Nucleus accumbens (tissue), 56 donors: ENCODE results near the gene MFAP3.
A peak's percentile ranks its signal among the peaks of the same experiment; 100 is the strongest.
"Not testable (repeated sequence)": the region's sequence is repeated elsewhere in the genome, so short reads cannot be mapped to it uniquely, and the experiment has no call there.

ENCODE experiments used
- DNase-seq, 56 donors: peaks; one replicate each; lab custom pipeline; 2025; lab: John Stamatoyannopoulos, UW

MFAP3 gene

GRCh38 chr5:154049636-154050035, 10.9 kb downstream of the MFAP3 start:
- peak in 11 of 56 donors; percentile 1 to 43 (median 4) for DNase-seq

- no peak for DNase-seq
These were observed 14.7 kb downstream of the MFAP3 start for GRCh38 chr5:154053468-154053867.

- DNase-seq = no peak
These were observed 16.4 kb downstream of the MFAP3 start for GRCh38 chr5:154055201-154055600.

GRCh38 chr5:154058055-154059038, 19.6 kb downstream of the MFAP3 start:
- DNase-seq = no peak

GRCh38 chr5:154059039-154059430, 20.3 kb downstream of the MFAP3 start:
- no peak for DNase-seq

GRCh38 chr5:154059583-154059982, 20.8 kb downstream of the MFAP3 start:
- no peak for DNase-seq

- no peak for DNase-seq
These were observed 21.8 kb downstream of the MFAP3 start for GRCh38 chr5:154060606-154061005.

- DNase-seq = no peak
These were observed 24.6 kb downstream of the MFAP3 start for GRCh38 chr5:154063372-154063771.

- DNase-seq = no peak
These were observed 27.2 kb downstream of the MFAP3 start for GRCh38 chr5:154065971-154066370.

- DNase-seq = not testable (repeated sequence)
These were observed 31.1 kb downstream of the MFAP3 start for GRCh38 chr5:154069854-154070253.

GRCh38 chr5:154071799-154072413, 33.1 kb downstream of the MFAP3 start:
- no peak for DNase-seq

- peak in 54 of 56 donors; percentile 4 to 90 (median 62) for DNase-seq
These were observed 33.8 kb downstream of the MFAP3 start for GRCh38 chr5:154072414-154073171.

- no peak for DNase-seq
These were observed 37.6 kb downstream of the MFAP3 start for GRCh38 chr5:154076240-154076922.

GRCh38 chr5:154077696-154078095, 38.9 kb downstream of the MFAP3 start:
- no peak for DNase-seq

GRCh38 chr5:154078272-154078671, 39.5 kb downstream of the MFAP3 start:
- DNase-seq = no peak

GRCh38 chr5:154081246-154081645, 42.5 kb downstream of the MFAP3 start:
- no peak for DNase-seq

- DNase-seq = no peak
These were observed 45.4 kb downstream of the MFAP3 start for GRCh38 chr5:154084062-154084639.

GRCh38 chr5:154086146-154086545, 47.4 kb downstream of the MFAP3 start:
- no peak for DNase-seq

- DNase-seq = no peak
These were observed 47.9 kb downstream of the MFAP3 start for GRCh38 chr5:154086641-154087040.

- DNase-seq = peak in 29 of 56 donors; percentile 2 to 69 (median 21)
These were observed 48.5 kb downstream of the MFAP3 start for GRCh38 chr5:154087260-154087659.
